Stimulated activated CD8-positive, alpha-beta memory T cell treated with anti-CD3 and anti-CD28 coated beads, Interleukin-4, amount 100 ng/mL, for 24 hours (primary cell): ENCODE results near the gene CD96.

Experiments
- DNase-seq: peaks from one replicate; pipeline ENCODE4 v3.0.0-alpha.2; 2020; ENCODE audit warnings: low read depth

Gene CD96

DNA sequence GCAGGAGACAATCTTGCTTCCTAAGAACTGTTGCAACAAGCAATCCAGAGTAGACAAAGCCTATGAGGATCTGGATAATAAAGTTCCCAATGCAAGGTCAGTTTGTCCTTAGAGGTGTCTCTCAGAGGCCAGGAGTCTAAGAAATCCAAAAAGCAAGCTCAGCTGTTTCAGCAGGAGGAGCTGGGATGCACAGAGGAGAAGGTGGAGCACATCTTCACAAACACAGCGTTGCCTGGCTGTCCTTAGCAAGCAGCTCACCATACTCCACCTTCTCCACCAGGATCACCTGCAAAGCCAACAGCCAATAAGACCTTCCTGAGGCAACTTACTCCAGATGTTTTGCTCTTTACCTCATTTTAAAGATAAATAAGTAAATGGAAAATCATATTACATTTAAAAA, 52.8 kb downstream of the CD96 start:
- no peak for DNase-seq

GRCh38 chr3:111595232-111595631, 53.2 kb downstream of the CD96 start, which contains the start of gene ZBED2:
TSS of gene ZBED2 (minus strand) at chr3:111595346. CDS start at chr3:111594201, 1,145 bp downstream.
- no peak for DNase-seq

DNA sequence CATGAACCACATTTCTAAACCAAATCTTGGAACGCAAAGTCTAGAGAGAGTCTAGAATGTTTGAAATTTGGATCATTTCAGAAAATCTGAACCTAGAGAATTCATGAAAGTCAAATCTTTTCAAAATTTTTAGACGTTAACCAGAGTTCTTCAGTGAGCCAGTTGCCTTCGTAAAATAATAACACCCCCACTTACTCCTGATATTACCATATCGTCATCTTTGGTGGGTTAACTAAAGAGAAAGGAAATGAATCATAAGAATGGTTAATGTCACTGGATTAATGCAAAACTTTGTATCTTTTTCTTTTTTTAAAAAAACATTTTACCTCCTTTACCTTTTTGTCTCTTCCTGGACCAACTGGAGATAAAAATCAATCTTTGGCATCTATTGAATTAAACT, 54.3 kb downstream of the CD96 start:
- no peak for DNase-seq

DNA sequence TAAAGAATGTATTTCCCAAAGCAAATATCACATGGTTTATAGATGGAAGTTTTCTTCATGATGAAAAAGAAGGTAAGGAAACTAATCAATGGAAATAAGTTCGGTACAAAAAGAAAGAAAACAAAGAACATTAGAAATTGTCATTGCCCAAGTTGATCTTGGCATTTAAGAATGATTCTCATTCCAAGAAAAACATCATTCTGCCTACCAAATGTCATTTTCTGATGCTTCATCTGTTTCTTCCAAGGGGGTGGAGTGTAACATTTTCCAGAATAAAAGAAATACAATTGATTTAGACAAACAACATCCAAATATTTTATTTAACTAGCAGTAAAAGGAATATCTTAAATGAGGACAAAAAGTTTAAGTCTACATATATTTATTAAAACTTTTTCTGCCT, 56.1 kb downstream of the CD96 start:
- no peak for DNase-seq

- DNase-seq, result no peak
Observed at GRCh38 chr3:111598552-111598951, 56.6 kb downstream of the CD96 start.

DNA sequence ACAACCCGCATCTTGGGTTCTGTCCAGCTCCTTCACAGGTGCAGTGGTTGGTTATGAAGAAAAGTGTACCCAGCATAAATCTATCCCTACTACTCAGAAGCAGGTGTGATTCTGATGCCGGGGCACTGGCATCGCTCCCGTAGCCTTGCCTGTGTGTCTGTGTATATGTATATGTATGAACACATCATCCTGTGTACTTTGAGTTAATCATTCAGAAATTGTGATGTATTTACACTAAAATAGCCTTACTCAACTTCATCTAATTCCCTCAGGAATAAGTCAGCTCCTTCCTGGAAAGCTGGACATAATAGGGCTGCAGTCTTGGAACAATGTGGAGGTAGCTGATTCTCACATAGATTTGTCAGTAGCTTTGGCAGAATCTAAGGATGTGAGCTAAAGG, 59.8 kb downstream of the CD96 start:
- DNase-seq, result no peak

GRCh38 chr3:111603679-111604078, 61.7 kb downstream of the CD96 start:
- DNase-seq, result no peak

- no peak for DNase-seq
Observed at GRCh38 chr3:111604119-111604518, 62.1 kb downstream of the CD96 start.

- DNase-seq, result no peak
Observed at GRCh38 chr3:111605018-111605417, 63.0 kb downstream of the CD96 start.

- no peak for DNase-seq
Observed at GRCh38 chr3:111605493-111605892, 63.5 kb downstream of the CD96 start.

DNA sequence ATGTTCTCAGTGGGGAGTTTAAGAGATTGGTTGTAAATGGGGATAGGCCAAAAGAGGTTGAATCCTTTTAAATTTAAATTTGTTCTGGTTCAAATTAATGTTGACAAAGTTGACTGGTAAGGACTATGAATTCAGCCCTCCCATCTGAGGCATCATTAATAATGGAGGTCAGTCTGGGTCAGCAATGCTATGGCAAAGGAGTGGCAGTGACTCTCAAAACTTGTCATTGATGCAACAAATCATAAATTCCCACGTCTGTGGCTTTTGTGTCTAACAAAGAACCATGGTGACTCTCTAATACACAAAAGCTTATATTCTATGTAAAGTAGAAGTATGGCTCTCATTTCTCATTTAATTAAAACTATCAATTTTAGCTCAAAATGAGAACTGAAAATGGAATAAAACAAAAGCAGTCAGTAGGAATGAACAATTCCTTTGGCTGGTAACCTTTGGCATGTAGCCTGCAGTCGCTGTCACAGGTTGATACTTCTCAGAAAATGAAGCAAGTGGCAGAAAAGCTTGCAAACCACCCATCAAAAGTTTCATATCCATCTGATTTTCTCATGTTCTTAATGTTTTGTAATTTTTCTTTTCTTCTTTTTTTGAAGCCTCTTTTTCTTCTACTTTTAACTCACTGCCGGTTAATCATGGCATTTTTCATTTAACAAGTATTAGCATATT, 65.4 kb downstream of the CD96 start:
- no peak for DNase-seq

DNA sequence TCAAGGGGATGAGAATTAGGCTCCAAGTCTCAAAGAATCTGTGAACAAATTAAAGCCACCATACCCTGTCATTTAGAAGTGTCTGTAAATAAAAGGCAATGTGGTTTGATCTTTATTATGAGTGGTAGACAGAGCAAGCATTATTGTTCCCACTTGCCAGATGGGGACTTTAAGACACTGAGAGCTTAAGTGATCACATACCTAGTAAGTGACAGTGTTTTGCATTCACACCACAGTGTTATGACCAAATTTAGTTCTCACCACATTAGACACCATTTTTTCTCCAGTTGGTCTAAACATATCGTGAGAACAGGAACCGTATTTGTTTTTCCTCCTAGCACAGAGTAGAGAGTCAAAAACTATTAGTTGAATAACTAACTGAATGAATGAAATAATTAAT, 66.4 kb downstream of the CD96 start:
- DNase-seq, result no peak

- DNase-seq, result no peak
Observed at GRCh38 chr3:111609700-111610099, 67.7 kb downstream of the CD96 start.

GRCh38 chr3:111610189-111610588, 68.2 kb downstream of the CD96 start:
- DNase-seq, result no peak

GRCh38 chr3:111610612-111611054, 68.6 kb downstream of the CD96 start:
- no peak for DNase-seq

DNA sequence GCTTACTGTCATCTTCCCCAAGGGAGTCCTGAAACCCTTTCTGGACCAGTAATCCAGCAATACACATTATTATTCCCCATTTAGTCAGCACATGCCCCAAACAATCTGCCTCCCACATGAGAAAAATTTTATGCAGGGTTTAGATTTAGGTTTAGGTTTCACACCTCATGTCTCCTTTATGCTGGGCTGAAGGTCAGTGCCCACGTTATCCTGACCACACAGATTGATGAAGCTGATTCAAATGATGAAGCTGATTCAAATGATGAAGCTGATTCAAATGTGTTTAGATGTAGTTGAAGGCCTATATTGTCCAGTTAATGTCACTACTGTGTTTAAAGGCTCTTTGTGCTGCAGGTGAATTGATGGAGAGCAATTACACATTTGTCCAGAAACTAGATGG, 71.3 kb downstream of the CD96 start:
- no peak for DNase-seq

- DNase-seq, result no peak
Observed at GRCh38 chr3:111615880-111616279, 73.9 kb downstream of the CD96 start.

GRCh38 chr3:111616417-111617105, 74.6 kb downstream of the CD96 start:
- DNase-seq, result peak; percentile 51

DNA sequence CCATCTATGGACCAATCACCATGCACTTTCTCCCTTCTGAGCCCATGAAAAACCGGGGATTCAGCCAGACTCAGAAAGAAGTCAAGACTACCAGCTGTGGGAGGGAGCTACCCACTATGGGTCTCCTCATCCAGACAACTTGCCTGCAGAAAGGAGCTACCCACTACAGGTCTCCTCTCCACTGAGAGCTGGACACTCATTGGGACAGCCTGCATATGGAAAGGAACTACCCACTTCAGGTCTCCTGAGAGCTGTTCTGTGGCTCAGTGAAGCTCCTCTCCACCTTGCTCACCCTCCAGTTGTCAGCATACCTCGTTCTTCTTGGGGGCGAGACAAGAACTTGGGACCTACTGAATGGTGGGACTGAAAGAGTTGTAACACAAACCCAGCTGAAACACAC, 75.4 kb downstream of the CD96 start:
- no peak for DNase-seq

- DNase-seq, result no peak
Observed at GRCh38 chr3:111617912-111618601, 76.1 kb downstream of the CD96 start.

- no peak for DNase-seq
Observed at GRCh38 chr3:111618945-111619344, 76.9 kb downstream of the CD96 start.

DNA sequence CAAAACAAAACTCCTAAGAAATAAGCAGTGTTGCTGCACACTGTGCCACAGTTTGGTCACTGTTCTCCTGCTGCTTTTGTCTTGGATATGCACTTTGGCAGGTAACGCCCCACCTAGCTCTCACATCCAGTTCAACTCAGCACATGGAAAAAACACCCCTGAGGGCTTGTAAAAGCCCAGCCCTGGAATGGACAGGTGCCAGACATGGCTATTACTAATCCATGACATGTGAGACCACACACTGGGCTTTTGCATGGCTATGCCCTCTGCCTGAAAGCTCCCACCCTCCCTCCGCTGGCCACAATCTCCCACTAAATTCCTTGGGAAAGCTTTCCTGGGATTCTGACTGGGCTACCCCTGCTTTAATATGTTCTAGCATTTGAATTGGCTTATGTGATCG, 77.8 kb downstream of the CD96 start:
- DNase-seq, result no peak

GRCh38 chr3:111621535-111621934, 79.5 kb downstream of the CD96 start:
- DNase-seq, result no peak
